Mesenteric fat pad (tissue), 1 donor: ENCODE data around the gene SGPP1. TPM values are rescaled to one million over a fixed set of nuclear protein-coding genes. Genes with fewer than 3 reads are reported as not detected.
"Not testable (repeated sequence)": the region's sequence is repeated elsewhere in the genome, so short reads cannot be mapped to it uniquely, and the experiment has no call there.

Source experiments
- DNase-seq: peaks from one replicate; pipeline ENCODE4 v3.0.0-alpha.2; 2020; ENCODE audit warnings: low spot score
- total RNA-seq: library from RNA; stranded (reverse); fragmentation: NEBNext Ultra II Directional; extraction: Animal tissue kit (Norgen Biotek cat#: 25700); gene quantifications from one replicate; pipeline ENCODE4 v1.2.1, GENCODE V29; 2021
- donor health status: DM: yes; HTN: yes; CAD: no.

SGPP1 gene
- total RNA-seq, 1 donor from 2014 or later = 20.2 TPM

- DNase-seq = no peak
Observed at GRCh38 chr14:63676615-63677014, 51.2 kb downstream of the SGPP1 start.

- no peak for DNase-seq
Observed at GRCh38 chr14:63673886-63674497, 53.9 kb downstream of the SGPP1 start.

GRCh38 chr14:63673255-63673654 lies 54.6 kb downstream of the SGPP1 start:
- no peak for DNase-seq

- DNase-seq = no peak
Observed at GRCh38 chr14:63672417-63673180, 55.3 kb downstream of the SGPP1 start.

- DNase-seq = no peak
Observed at GRCh38 chr14:63671987-63672386, 55.9 kb downstream of the SGPP1 start.

GRCh38 chr14:63670692-63671091 lies 57.2 kb downstream of the SGPP1 start:
- no peak for DNase-seq

GRCh38 chr14:63666335-63666734 lies 61.5 kb downstream of the SGPP1 start:
- DNase-seq = no peak

- DNase-seq = no peak
Observed at GRCh38 chr14:63663428-63664341, 64.2 kb downstream of the SGPP1 start.

GRCh38 chr14:63662776-63663175 lies 65.1 kb downstream of the SGPP1 start:
- DNase-seq = no peak

GRCh38 chr14:63661881-63662280 lies 66.0 kb downstream of the SGPP1 start:
- DNase-seq = not testable (repeated sequence)

GRCh38 chr14:63659726-63660125 lies 68.1 kb downstream of the SGPP1 start:
- DNase-seq = no peak

GRCh38 chr14:63656194-63656593 lies 71.7 kb downstream of the SGPP1 start:
- DNase-seq = no peak

- DNase-seq = no peak
Observed at GRCh38 chr14:63654936-63655335, 72.9 kb downstream of the SGPP1 start.

GRCh38 chr14:63654346-63654745 lies 73.5 kb downstream of the SGPP1 start:
- no peak for DNase-seq

- DNase-seq = no peak
Observed at GRCh38 chr14:63652406-63652805, 75.5 kb downstream of the SGPP1 start.

GRCh38 chr14:63650256-63650952 lies 77.5 kb downstream of the SGPP1 start:
- no peak for DNase-seq

GRCh38 chr14:63647696-63648410 lies 80.0 kb downstream of the SGPP1 start:
- no peak for DNase-seq

- DNase-seq = no peak
Observed at GRCh38 chr14:63644741-63645140, 83.1 kb downstream of the SGPP1 start.

GRCh38 chr14:63642656-63643382 lies 85.0 kb downstream of the SGPP1 start:
- DNase-seq = no peak

- no peak for DNase-seq
Observed at GRCh38 chr14:63642229-63642611, 85.6 kb downstream of the SGPP1 start.
